Skeletal muscle tissue (tissue), 4 donors: ENCODE measurements around the gene CALML5. TPM values are rescaled to one million over a fixed set of nuclear protein-coding genes. Genes with fewer than 3 reads are reported as not detected.

ENCODE experiments used
- H3K27ac ChIP-seq: one replicate; pipeline ENCODE4 v1.7.0; 2013; ENCODE audit warnings: mild to moderate bottlenecking, low read depth, low read length, inconsistent platforms
- H3K27me3 ChIP-seq, 3 donors: one replicate each; pipeline ENCODE4 v1.7.0; 2013; ENCODE audit warnings: low read length in 3 of 3; ENCODE audit not compliant: control insufficient read depth in 3 of 3, insufficient read depth in 3 of 3
- H3K36me3 ChIP-seq, 3 donors: one replicate each; pipeline ENCODE4 v1.7.0; 2013; ENCODE audit warnings: low read length in 3 of 3; ENCODE audit not compliant: control insufficient read depth in 3 of 3, insufficient read depth in 3 of 3
- H3K4me1 ChIP-seq, 3 donors: one replicate each; pipeline ENCODE4 v1.7.0; 2013; ENCODE audit warnings: low read length in 3 of 3, mild to moderate bottlenecking in 3 of 3; ENCODE audit not compliant: control insufficient read depth in 3 of 3, insufficient read depth in 3 of 3
- H3K4me3 ChIP-seq, 3 donors: one replicate each; pipeline ENCODE4 v1.7.0; 2013; ENCODE audit warnings: low read length in 3 of 3
- H3K9ac ChIP-seq, 3 donors: one replicate each; pipeline ENCODE4 v1.7.0; 2013; ENCODE audit warnings: low read length in 3 of 3, mild to moderate bottlenecking in 3 of 3, moderate library complexity in 2 of 3, low read depth in 1 of 3
- H3K9me3 ChIP-seq, 3 donors: one replicate each; pipeline ENCODE4 v1.7.0; 2013; ENCODE audit warnings: low read length in 3 of 3; ENCODE audit not compliant: control insufficient read depth in 3 of 3
- total RNA-seq: library from RNA; depleted of rRNA; stranded (reverse); fragments of >200 nt; gene quantifications from one replicate; pipeline ENCODE4 v1.2.3, GENCODE V29; 2014
- donor health status: Osteomylitis.

CALML5 gene
- total RNA-seq, 1 donor from 2014 or later: not detected

DNA sequence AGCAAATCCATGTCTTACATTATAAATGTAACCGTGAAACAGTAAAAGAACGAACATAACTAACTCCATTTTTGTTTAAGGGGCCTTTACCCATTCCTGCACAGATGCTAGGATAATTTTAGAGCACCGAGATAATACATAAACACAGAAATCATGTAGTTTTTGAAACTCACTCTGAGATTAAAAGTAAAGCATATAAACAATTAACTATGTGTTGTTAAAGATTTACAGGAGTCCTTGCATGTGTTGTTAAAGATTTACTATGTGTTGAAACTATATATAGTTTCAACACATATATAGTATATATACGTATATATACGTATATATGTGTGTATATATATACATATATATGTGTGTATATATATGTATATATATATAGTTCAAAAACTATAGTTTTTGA lies 18.2 kb upstream of the CALML5 start:
- Histone ChIP-seq H3K4me3 (no peak overlapping the region), H3K27ac (no peak overlapping the region), H3K9ac (no peak overlapping the region), H3K9me3 (no peaks in the 10 kb centered on the region), H3K36me3 (no peaks in the 10 kb centered on the region), H3K27me3 (peaks cover 0 to 7% (median 0%) of the 10 kb centered on the region in 3 donors), H3K4me1 (no peaks in the 10 kb centered on the region)

DNA sequence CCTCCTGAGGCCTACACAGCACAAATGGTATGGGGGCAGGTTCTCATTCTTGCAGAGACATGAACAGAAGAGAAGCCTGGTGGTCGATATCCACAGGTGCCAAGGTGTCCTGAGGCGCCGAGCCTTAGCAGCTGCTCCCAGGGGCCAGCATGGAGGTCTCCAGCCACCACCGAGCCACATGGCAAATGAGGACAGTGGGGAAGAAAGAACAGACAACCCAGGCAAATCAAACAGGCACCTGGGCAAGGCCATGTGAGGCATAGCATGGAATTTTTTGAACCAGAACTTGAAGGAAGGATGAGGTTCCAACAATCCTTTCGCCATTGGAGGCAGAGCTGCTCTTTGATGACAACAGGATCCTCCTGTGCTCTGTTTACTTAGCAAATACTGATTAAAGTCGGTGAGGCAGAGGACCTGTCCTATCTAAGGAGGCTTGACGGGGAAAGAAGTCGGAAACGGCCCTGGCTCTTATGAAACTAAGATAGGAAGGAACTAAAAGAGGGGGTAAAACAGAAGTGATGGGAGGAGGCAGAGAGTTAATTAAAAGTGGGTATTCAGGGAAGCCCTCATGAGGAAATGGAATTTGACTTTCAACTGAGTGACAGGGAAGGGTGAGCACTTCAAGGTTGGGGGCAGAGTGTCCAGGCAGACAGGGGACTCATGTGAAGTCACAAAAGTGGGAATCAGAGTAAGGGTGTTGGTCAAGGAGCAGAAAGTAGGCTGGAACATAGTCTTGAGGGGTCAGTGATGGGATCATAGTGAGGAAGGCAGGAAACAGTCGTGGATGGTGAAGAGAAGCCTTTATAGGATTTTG lies 16.8 kb upstream of the CALML5 start:
- no peaks in the 10 kb centered on the region for H3K9me3 ChIP-seq
- no peaks in the 10 kb centered on the region for H3K36me3 ChIP-seq
- no peaks in the 10 kb centered on the region for H3K4me1 ChIP-seq
- peaks cover 0 to 7% (median 0%) of the 10 kb centered on the region in 3 donors for H3K27me3 ChIP-seq
- no peak overlapping the region for H3K4me3 ChIP-seq
- H3K9ac ChIP-seq: no peak overlapping the region
- H3K27ac ChIP-seq: no peak overlapping the region

DNA sequence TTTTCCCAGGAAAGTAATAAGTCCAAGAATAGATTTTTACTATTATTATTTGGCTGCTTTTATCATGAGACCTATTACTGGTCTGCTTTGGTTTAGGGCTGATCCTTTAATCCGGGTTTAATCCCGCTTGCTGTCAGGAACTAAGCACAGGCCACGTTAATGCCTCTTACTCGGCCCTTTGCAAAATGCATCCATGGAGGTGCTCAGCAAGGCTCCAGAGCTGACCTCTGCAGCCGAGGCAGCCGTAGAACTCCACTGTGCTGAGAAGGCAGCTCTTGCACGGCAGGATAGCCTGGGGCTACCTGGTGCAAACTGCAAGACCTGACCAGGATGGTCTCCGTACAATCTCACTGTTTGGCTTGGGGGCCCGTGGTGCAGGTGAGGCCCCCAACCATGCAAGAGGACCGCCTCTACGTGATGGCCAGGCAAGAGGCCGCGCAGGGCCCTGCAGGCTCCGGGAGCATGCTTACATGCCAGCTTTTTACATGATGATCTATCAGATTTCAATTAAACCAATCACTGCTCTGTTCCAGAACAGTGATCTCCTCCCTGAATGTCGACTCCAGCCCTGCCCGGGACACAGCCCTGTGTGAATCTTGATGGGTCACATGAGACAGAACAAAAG lies 15.0 kb upstream of the CALML5 start:
- Histone ChIP-seq H3K27ac (no peak overlapping the region), H3K9me3 (no peaks in the 10 kb centered on the region), H3K9ac (no peak overlapping the region)

DNA sequence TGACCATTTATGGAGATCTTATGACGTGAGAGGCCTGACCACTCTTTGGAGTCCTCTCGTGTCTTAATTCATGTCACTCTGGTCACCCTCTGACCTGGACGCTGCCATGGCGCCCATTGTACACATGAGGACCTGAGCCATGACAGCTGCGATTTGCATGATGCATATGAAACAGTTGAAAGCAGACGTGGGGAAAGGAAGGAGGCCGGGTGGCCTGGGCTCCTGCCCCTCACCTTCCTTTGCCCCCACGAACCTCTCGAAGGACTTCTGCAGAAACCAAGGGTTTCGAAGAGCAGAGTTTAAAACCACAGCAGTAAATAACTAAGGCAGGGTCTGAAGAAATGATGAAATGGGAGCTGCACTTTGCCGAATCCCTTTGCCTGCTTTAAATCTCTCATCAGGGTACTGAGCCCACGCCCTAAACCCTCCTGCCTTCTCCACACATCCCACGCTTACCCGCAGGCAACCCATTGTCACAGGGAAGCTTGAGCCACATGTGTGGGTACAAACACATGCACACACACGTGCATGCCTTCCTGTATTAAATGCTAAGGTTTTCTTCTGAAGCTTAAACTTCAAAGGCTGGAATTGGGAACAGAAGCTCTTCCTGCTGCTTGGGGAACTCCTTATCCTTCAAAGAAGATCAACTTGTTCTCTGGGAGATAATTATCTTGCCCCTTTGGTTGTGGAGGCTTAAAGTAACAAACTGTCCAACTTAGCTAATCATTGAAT lies 13.7 kb upstream of the CALML5 start:
- H3K27me3 ChIP-seq: peaks cover 0 to 7% (median 0%) of the 10 kb centered on the region in 3 donors
- no peaks in the 10 kb centered on the region for H3K36me3 ChIP-seq
- H3K9ac ChIP-seq: no peak overlapping the region
- no peak overlapping the region for H3K27ac ChIP-seq
- no peak overlapping the region for H3K4me3 ChIP-seq
- H3K4me1 ChIP-seq: no peaks in the 10 kb centered on the region
- no peaks in the 10 kb centered on the region for H3K9me3 ChIP-seq

More for the DNA sequence above, 15.0 kb upstream of the CALML5 start:
- Histone ChIP-seq H3K4me1 (no peaks in the 10 kb centered on the region), H3K27me3 (peaks cover 0 to 7% (median 0%) of the 10 kb centered on the region in 3 donors), H3K36me3 (no peaks in the 10 kb centered on the region), H3K4me3 (no peak overlapping the region)

DNA sequence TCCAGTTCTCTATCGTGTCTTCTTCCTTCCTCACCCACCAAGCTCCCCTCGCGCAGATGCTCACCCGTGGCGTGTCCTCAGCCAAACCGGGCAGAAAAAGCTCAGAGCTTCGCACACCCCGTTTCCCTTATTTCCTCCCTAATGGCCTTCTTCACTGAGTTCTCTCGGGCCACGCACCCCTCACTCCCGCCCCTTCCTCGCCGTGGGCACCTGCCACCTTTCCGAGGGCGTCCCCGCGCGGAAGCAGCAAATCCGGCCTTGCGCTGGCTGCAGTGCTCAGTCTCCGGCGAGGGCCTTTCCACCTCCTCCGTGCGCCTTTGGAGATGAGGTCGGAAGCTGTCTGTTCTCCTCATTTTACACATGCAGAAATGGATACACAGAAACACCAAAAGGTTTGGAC lies 13.0 kb upstream of the CALML5 start:
- no peak overlapping the region for H3K4me3 ChIP-seq
- H3K9me3 ChIP-seq: no peaks in the 10 kb centered on the region
- no peaks in the 10 kb centered on the region for H3K36me3 ChIP-seq
- H3K27me3 ChIP-seq: peaks cover 0 to 7% (median 0%) of the 10 kb centered on the region in 3 donors
- no peaks in the 10 kb centered on the region for H3K4me1 ChIP-seq
- H3K27ac ChIP-seq: no peak overlapping the region
- H3K9ac ChIP-seq: no peak overlapping the region

DNA sequence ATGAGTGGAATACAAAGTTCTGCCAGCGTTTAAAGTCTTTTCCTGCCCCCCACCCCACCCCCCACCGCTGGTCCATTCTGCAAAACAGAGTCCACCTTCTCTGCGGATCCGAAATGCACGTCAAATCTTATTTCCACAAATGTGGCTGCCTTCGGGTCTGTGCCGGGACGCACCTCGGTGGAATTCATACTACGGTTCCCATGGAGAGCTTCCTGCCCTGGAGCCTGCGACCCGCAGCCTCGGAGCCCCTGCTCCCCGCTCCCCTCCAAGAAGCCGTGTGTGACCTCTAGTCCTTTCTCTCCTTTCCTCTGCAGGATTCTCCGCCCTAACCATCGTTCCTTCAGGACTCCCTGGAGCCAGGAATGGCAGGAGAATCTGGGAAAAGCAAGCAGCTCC lies 12.5 kb upstream of the CALML5 start:
- H3K9ac ChIP-seq: no peak overlapping the region
- H3K27me3 ChIP-seq: peaks cover 0 to 7% (median 0%) of the 10 kb centered on the region in 3 donors
- no peaks in the 10 kb centered on the region for H3K4me1 ChIP-seq

DNA sequence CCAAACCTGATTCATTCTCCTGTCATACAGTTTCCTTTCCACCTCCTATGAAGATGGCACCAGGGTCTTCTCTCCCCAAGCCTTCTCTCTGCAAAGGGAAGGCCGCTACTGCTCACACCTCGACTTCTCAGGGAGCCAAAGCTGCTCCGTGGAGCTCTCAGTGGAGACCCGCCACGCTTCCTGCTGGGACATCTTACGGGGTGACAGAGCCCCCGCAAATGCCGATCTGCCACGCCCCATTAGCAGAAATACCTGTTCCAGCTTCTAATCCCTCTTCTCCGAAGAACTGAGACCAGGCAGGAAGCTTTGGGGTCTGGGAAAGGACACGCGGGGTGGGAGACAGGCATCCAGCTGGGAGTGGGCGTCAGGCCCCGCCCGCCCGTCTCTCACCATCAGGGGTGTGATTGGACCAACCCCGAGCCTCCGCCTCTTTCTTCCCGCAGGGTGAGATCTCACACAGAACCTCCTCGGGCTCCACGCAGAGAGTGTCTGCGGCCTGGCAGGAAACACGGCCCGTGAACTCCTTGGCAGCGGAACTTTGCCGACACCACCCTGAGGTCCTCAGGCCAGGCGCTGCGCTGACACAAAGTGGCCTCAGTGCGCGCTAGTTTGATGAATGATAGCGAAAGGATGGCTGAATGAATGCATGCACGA lies 12.0 kb upstream of the CALML5 start:
- no peaks in the 10 kb centered on the region for H3K9me3 ChIP-seq
- H3K27me3 ChIP-seq: peaks cover 0 to 7% (median 0%) of the 10 kb centered on the region in 3 donors
- H3K36me3 ChIP-seq: no peaks in the 10 kb centered on the region
- no peak overlapping the region for H3K27ac ChIP-seq
- H3K9ac ChIP-seq: no peak overlapping the region
- no peak overlapping the region for H3K4me3 ChIP-seq
- no peaks in the 10 kb centered on the region for H3K4me1 ChIP-seq

More for the DNA sequence above, 12.5 kb upstream of the CALML5 start:
- no peaks in the 10 kb centered on the region for H3K9me3 ChIP-seq
- H3K27ac ChIP-seq: no peak overlapping the region
- H3K36me3 ChIP-seq: no peaks in the 10 kb centered on the region
- no peak overlapping the region for H3K4me3 ChIP-seq

DNA sequence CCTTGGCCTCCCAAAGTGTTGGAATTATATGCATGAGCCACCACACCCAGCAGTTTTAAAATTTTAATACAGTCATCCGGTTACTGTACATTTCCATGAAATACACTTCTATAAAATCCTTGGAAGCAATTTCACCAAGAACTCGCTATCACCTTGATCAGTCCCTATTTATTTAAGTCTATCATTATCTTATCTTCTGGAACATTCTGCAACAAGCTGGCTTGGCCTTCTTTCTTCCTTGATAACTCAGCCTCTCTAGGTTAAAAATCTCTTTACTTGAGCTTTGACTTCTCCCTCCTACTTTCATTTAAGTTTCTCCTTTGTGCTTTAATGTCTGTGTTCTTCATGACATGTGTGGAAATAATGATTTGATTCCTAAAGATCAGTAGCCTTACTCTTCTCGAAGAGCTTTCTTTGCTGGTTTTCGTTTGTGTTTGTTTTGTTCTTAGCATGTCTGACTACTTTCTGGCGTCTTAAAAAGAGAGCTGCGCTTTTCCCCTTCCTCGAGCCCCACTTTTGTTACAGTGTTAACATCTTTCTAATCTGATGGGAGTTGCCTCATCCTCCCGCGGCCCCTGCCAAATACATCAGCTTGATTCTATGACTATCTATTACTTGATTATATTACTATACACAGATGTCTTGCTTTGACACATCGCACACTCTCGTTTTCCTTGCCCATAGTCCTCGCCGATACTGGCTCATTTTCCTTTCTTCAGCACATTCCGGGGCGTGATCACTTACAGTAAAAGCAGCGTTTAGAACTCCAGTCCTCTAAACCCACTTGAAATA lies 11.1 kb upstream of the CALML5 start:
- H3K4me3 ChIP-seq: no peak overlapping the region
- no peak overlapping the region for H3K27ac ChIP-seq
- no peaks in the 10 kb centered on the region for H3K4me1 ChIP-seq
- no peak overlapping the region for H3K9ac ChIP-seq
- H3K36me3 ChIP-seq: no peaks in the 10 kb centered on the region
- H3K9me3 ChIP-seq: no peaks in the 10 kb centered on the region
- H3K27me3 ChIP-seq: peaks cover 0 to 7% (median 0%) of the 10 kb centered on the region in 3 donors

DNA sequence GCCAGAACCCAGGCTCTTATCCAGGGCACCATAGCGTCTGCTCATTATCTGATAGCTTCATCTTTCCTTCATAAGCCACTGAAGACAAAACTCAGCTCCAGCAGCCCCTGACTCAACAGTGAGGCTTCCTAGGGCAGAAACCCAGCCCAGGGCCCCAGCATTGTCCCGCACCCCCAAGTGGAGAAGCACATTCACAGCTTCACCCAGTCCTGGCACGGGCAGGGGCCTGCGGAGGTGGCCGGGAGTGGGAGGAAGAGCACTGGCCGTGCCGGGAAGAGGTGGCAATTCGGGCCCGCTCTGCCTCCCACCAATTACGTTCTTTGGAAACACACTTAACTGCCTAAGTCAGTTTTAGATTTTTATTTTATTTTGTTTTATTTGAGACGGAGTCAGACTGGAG lies 10.3 kb upstream of the CALML5 start:
- Histone ChIP-seq H3K4me3 (no peak overlapping the region), H3K9ac (no peak overlapping the region), H3K4me1 (no peaks in the 10 kb centered on the region), H3K27ac (no peak overlapping the region), H3K9me3 (no peaks in the 10 kb centered on the region), H3K27me3 (peaks cover 0 to 7% (median 2%) of the 10 kb centered on the region in 3 donors), H3K36me3 (no peaks in the 10 kb centered on the region)
